DLD1 (cell line): ENCODE results near the gene PERCC1.

Experiments used
- in situ Hi-C: cut with HindIII; loops from 2 replicates; pipeline ENCODE4 v1.10.0; 2017; ENCODE audit warnings: low sequenced_read_pairs

Gene PERCC1

GRCh38 chr16:1430759-1431496 lies at the start of gene PERCC1:
PERCC1 (plus strand) TSS chr16:1431078; CDS start chr16:1432594, 1,516 bp downstream.
- in situ Hi-C loops, result no loop called here

- in situ Hi-C loops, result no loop called here
Observed at GRCh38 chr16:1381612-1382406, 49.1 kb upstream of the PERCC1 start.

- in situ Hi-C loops, result no loop called here
Observed at GRCh38 chr16:1383556-1383955, 47.3 kb upstream of the PERCC1 start.

- in situ Hi-C loops, result no loop called here
Observed at GRCh38 chr16:1385232-1385631, 45.6 kb upstream of the PERCC1 start.

GRCh38 chr16:1387331-1387730 lies 43.5 kb upstream of the PERCC1 start:
- in situ Hi-C loops, result no loop called here

GRCh38 chr16:1389762-1390161 lies 41.1 kb upstream of the PERCC1 start:
- in situ Hi-C loops, result no loop called here

GRCh38 chr16:1390239-1390779 lies 40.6 kb upstream of the PERCC1 start:
- in situ Hi-C loops, result no loop called here

- in situ Hi-C loops, result no loop called here
Observed at GRCh38 chr16:1392826-1393225, 38.1 kb upstream of the PERCC1 start.

GRCh38 chr16:1393613-1394176 lies 37.2 kb upstream of the PERCC1 start:
- in situ Hi-C loops, result no loop called here

GRCh38 chr16:1394367-1394951 lies 36.4 kb upstream of the PERCC1 start:
- in situ Hi-C loops, result no loop called here

GRCh38 chr16:1395444-1396031 lies 35.3 kb upstream of the PERCC1 start:
- in situ Hi-C loops, result no loop called here

- in situ Hi-C loops, result no loop called here
Observed at GRCh38 chr16:1397779-1398178, 33.1 kb upstream of the PERCC1 start.

GRCh38 chr16:1398351-1398750 lies 32.5 kb upstream of the PERCC1 start:
- in situ Hi-C loops, result no loop called here

- in situ Hi-C loops, result no loop called here
Observed at GRCh38 chr16:1398826-1399581, 31.9 kb upstream of the PERCC1 start.

GRCh38 chr16:1401061-1401757 lies 29.7 kb upstream of the PERCC1 start:
- in situ Hi-C loops, result no loop called here

GRCh38 chr16:1401758-1402154 lies 29.1 kb upstream of the PERCC1 start:
- in situ Hi-C loops, result no loop called here

GRCh38 chr16:1403036-1403435 lies 27.8 kb upstream of the PERCC1 start:
- in situ Hi-C loops, result no loop called here

- in situ Hi-C loops, result no loop called here
Observed at GRCh38 chr16:1403733-1404132, 27.1 kb upstream of the PERCC1 start.

GRCh38 chr16:1407753-1408152 lies 23.1 kb upstream of the PERCC1 start:
- in situ Hi-C loops, result no loop called here
